NCI-H128 (cell line): ENCODE data around the gene FBXO44.
A peak's percentile ranks its signal among the peaks of the same experiment; 100 is the strongest.

Experiments used
- DNase-seq: peaks from one replicate; lab custom pipeline; 2025; ENCODE audit not compliant: unreplicated experiment; lab: John Stamatoyannopoulos, UW

Gene FBXO44

DNA sequence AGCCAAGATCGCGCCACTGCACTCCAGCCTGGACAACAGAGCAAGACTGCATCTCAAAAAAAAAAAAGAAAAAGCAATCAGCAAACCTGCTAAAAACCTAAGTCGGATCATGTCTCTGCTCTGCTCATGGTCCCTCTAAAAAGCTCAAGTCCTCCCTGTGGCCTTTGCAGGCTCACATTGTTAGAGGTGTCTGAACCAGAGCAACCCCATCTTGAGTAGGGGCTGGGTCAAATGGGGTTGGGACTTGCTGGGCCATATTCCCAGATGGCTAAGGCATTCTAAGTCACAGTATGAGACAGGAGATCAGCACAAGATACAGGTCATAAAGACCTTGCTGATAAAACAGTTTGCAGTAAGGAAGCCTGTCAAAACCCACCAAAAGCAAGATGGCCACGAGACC is 33.8 kb downstream of the FBXO44 start:
- DNase-seq: no peak

DNA sequence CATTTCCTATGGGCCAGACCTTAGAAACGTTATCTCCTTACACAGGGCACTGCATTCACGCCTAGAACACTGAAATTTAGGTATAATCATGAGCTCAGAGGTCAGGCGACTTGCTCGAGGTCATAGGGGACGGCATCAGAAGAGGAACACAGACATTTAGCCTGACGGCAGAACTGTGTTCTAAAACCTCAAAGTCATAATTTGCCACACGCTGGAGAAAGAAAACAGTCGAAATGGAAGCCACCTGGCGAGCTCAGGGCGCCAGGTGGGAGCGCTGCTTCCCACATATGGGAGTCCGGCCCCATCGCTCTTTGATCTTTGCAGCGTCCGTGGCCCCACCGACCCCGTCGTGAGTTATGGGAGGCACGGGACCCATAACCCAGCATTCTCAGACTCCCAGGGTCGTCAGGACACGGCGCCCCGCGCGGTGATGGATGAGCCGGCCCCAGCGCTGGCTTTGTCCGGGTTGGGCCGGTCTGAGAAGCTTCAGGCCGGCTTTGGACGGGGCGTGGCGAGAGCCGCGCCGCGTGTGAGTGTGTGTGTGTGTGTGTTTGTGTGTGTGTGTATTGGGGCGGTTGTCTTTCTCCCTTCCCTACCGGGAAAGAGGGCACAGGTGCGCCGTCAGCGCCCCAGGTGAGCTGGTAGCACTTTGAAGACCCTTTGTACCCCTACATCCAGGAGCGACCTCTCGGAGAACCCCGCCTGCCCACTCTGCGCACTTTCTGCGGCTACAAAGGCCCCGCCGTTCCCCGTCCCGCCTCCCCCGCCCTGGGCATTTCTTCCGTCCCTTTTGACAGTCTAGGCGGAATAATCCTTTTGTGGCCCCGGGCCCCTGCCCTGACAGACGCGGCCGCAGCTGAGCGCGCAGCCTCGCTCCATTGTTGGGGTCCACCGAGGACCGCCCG is 36.0 kb downstream of the FBXO44 start:
- DNase-seq: peak; percentile 32

DNA sequence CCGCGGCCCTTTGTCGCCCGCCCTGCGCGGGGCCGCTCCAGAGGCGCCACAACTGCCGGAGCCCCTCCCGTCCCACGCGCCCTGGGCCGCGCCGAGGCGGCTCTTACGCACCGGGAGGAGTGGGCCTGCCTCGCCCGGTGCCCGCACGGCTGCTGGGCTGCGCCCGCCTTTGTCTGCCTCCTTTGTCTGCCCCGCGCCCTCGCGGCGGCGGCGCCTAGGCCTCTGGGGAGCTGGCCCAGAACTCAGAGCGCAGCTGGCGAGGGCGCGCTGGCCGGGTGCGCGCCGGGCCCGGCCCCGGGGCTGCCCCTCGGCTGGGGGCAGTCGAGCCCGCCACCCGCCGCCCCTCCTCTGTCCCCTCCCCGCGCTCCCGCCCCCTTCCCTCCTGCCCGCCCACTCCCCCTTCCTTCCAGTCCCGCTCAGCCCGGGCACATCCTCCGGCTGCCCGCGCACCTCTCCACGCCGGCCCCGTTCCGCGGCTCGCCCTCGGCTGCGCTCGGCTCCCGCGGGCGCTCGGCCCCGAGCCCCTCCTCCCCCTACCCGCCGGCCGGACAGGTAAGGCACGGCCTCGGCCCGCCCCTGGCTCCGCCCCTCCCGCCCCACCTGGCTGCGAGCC is 36.7 kb downstream of the FBXO44 start, which contains the start of gene DRAXIN:
Gene DRAXIN (plus strand): TSS at position 409 of the 613 bp plus-strand sequence. CDS start 14,549 bp downstream, outside the sequence.
- peak; percentile 74 for DNase-seq

DNA sequence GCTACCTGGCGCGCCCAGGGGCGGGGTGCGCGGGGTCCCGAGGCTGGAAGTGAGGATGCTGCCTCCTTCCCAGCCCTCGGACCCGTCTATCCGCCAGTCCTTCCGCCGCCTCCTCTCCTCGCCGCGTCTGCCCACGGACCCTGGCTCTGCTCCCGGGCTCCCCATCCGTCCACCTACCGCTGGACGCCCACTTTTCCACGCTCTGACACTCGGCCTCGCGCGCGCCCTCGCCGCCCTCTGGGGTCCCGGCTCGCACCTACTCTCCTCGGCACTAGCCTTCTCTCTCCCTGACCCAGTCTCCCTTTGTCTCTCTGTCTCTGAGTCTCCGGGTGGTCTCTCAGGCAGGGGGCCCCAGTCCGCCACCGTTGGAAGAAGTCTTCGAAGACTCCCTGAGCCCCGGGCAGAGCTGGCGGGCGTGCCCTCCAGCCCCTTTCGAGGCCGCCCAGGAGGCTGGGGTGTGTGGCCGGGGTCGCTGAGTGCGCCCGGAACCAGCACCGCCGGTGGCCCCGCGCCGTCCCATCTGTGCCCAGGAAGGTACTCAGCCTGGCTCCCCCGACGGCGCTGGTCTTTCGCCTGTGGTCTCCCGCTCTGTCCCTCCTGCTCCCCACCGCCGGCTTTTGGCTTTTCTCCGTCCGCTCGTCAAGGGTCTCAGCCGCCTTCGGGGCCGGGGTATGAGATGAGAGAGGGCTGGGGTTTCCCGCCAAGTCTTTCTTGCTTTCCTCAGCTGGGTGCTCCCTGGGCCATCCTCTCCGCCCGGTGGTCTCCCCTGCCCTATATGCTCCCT is 37.4 kb downstream of the FBXO44 start:
- DNase-seq: no peak

DNA sequence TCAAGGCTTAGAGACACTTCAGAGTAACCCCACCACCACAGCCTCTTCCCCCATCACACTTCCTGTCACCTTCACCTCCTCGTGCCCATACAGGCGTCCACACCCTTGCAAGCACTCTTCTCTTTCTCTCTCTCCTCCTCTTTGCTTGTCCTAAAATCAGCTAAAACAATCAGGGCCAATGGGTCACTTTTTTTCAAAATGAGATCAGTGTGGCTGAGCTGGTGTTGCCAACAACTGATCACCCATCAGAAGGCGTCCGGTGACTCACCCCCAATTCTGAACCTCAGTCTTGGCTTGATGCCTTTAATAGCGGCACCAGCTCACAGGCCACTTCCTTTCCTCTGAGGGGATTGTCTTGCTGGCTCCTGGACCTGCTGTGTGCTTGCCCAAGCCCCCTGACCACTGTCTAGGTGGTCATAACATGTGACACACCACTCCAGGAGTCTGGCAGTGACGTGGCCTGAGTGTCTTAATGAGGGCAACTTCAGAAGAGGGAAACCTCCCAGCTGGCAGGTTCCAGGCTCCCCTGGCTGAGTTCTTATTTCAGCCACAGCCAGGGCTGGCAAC is 38.4 kb downstream of the FBXO44 start:
- no peak for DNase-seq

DNA sequence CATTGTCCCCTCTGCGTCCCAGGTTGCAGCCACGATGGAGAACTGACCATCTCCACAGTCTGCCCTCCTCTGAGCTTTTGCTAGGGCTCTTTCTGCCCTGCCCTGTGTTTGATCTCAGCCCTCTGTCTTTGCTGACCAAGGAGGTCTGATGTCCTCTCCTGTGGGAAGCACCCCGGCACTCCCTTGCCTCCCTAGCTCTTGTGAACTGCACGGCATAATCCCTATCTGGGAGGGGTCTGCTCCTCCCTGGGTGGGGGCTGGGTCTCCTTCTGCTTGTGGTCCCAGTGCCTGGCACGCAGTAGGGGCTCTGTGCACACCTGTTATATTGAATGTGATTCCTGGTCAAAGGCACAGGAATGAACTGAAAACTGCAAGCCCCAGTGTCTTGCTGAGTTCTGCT is 39.2 kb downstream of the FBXO44 start:
- DNase-seq: no peak

DNA sequence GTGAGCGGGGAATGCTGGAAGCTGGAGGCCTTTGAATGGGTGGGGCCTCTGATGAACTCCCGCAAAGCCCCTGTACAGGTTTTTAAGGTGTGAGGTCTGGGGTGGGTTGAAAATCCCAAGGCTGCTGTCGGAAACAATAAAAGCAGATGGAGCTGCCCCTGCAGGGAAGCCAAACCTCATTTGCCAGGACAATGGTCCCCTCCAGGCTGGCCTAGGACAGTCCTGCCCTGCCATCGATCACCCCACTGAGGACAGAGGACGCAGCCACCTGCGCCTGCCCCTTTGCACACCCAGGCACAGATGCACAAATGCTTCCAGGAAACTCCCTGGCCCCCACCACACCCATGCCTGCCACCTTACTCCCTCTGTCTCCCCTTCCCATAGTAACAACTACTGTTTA is 41.2 kb downstream of the FBXO44 start:
- no peak for DNase-seq

DNA sequence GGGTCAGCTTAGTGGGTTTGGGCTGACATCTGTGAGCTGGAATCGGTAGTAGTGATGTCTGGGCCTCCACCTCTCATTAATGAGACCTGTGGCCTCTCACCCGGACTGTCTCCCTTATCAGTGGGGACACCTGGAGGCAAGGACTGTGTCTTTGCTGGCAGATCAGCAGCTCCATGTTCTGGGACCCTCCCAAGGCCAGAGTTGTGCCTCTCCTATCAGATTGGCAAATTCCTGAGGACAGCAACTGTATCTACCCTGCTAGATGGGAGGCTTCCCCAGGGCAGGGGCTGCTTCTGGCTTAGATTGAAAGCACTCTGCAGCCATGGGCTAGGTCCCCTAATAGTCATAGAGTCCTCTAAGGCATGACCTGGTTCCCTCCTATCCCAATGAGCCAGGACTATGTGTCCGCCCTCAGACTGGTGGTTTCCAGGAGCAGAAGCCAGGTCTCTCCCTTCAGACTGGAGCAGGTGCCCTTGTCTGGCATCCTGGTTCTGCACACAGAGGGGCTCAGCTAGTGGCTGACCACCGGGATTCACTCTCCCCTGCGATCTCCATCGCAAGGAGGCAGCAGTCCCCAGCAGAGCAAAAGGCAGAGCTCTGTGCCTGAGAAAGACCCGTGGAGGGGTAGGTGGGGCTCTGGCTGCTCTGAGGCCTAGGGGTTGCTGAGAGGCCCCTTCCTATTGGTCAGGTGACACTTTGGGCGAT is 42.7 kb downstream of the FBXO44 start:
- no peak for DNase-seq

DNA sequence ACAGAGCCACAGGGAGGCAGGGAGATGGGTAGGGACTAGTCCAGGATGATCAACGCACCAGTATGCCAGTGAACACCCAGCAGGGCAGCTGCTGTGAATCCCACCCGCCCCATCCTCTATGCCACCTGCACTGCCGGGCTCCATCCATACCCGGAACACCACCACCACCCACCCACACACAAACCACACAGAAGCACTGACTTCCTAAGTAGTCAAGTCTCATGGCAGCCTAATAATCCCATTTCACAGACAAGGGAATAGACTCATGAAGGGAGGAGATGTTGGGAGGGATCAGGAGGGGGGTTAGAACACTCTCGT is 43.2 kb downstream of the FBXO44 start:
- DNase-seq: no peak

DNA sequence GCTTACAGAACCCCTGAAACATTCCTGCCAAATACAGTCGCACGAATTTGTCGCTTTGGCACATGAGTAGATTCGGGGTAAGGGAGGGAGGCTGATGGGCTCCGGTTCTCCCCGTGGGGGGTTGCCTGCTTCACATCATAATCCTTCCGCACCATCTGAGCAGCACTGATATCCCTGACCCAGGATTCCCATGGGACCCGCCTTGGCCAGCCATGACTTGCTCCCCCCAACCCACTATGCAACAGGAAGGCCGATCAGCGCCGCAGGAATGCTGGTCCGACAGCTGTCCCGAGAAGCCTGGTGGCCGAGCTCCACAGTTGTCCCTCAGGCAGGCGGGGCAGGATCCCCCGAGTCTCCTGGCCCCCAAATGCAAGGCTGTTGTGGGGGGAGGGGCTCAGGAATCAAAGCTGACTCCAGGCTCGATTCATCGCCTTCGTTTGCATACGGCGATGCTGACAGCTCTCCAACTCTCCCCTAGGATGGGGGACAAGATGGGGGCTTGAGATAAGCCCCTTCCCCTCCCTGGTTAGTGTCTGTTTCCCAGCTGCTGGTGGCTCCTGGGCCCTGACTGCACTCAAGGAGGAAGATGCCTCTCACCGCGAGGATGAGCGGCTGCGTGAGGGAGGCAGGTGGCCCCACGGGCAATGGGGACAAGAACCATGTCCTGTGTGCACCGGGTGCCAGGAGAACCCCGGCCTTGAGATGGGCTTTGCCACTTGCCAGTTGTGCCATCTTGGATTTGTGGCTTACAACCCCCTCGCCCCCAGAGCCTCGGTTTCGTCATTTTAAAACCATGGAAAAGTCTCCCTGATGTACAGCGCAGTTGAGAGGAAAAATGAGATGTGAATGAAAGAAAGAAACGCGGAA is 46.2 kb downstream of the FBXO44 start:
- DNase-seq: no peak

DNA sequence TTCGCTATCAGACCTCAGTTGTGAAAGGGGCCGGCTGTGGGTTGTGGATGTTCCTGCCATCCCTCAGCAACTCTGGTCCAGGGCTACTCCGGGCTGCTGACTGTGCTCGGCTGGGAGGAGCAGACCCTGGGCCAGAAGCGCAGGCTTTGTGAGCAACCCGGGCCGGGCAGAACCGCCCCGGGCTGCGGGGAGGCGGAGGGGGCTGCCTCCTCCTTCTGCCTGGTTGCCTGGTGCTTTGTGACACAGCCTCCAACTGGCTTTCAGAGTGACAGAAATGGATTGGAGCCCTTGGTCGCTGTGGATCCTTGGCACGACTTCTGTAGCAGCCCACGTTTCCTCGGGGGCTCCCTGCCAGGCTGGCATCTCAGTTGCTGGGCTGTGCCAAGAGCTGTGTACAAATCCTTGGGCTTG is 46.9 kb downstream of the FBXO44 start:
- no peak for DNase-seq

DNA sequence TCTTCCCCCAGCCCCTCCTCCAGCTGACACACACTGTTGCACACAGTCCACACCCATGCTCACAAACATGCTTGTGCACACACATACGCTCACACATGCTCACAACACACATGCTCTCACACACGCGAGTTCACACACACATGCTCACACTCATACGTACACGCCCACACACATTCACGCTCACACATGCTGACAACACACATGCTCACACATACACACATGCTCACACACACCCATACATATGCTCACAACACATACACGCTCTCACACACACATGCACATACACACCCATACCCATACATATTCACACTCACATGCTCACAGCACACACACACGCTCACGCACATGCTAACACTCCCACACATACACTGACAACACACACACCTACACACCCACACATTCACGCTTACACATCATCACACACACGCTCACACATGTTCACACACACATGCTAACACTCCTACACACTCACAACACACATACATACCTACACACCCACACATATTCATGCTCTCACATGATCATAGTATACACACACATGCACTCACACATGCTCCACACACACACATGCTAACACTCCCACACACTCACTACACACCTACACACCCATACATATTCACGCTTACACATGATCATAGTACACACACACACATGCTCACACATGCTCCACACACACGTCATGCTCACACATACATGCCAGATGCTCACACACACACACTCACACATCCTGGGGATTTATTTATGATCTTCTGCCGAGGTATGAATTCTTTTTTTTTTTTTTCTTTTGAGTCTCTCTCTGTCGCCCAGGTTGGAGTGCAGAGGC is 47.5 kb downstream of the FBXO44 start:
- DNase-seq: no peak

DNA sequence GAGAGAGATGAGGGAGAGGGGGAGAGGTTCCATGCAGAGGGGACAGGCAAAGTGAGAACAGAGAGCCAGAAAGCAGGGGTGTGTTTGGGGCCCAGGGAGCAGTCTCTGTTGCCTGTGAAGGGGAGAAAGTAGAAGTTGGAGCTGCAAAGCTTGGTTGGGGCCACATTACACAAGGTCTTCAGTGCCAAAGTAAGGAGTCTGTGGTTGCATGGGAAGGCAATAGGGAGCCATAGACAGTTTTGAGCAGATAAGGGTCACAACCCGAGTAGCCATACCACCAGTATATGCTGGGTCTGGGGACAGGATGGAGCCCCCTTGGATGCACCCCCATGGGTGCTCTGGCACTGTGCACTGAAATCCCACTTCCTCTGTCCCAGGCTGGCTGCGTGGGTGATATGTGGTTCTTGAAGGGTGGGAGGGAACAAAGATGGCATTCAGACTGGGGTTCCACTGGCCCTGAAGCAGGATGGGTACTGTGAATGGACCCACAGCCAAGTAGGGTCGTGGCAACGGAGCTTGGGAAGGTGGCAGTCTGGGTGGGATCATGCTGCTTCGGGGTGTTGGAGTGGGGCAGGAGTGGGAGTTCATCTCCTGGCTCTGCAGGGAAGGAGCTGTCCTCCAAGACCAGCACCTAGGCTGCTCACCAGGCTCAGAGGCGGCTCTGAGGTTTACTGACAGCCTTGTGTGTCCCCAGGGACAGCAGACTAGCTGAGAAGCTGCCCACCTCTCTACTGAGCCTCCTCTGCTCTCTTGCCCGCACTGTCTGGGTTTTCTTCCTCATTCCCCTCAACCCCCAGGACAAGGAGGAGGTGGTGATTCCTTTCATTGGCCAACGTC is 48.9 kb downstream of the FBXO44 start:
- no peak for DNase-seq

DNA sequence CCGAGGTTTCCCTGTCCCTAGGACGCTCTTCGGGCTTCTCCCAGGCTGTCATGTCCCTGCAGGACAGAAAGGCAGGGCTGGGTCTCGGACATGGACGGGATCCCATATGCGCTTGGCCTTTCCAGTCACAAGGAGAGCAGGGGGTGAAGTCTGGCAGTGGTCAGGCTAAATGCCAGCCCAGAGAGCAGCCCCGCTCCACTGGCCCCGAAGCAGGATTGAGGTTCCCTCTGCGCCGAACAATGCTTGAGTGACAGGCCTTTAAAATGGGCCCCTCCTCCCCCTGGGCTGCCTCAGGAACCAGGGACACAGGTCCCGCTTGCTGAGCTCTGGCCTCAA is 49.5 kb downstream of the FBXO44 start:
- DNase-seq: no peak

DNA sequence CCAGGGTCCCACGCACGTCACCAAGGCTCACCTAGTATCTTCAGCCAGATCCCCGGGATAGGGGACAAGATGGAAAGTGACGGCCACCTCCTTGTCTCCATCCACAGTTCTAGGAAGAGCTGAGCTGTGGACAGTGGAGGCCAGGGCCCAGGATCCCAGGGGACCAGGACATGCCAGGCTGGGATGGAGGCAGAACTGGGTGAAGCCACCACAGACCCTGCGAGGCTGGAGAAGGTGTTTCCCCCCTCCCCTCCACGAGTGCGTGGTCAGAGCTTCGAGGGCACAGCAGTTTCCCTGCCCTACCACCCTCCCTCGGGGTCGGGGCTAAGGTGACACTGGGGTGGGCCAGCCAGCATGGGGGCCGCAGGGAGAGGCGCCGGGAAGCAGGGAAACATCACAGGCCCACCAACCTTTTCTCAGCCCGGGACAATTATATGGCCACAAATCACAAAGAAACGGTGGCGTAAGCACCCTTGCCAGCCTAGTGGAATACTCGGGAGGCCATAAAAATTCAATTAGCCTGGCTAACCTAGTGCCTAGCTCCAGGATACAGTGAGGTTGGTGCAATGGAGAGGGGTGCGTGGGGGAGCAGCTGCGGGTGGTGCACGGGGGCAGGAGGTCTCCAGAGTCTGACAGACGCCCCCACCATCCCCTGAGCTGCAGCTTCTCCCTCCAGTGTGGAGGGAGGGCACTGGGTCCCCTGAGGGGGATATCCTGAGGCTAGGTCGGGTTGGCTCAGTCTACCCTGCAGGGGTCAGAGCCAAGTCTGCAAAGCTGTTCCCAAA is 50.2 kb downstream of the FBXO44 start:
- no peak for DNase-seq

DNA sequence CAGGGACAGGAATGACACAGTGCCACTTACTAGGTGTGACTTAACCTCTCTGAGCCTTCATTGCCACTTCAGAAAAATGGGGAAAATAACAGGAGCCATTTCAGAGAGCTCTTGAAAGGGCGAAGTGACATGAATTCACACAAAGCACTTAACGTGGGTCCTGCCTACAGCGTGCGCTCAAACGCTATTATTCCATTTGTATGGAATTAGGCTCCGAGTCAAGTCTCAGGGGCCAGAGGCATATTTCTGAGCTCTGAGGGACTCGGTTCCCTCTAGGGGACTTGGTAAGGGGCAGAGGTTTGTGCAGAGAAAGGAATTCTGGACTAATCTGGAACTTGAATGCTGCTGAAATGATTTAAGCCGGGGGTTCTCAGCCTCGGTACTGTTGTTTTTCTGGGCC is 50.9 kb downstream of the FBXO44 start:
- DNase-seq: no peak

DNA sequence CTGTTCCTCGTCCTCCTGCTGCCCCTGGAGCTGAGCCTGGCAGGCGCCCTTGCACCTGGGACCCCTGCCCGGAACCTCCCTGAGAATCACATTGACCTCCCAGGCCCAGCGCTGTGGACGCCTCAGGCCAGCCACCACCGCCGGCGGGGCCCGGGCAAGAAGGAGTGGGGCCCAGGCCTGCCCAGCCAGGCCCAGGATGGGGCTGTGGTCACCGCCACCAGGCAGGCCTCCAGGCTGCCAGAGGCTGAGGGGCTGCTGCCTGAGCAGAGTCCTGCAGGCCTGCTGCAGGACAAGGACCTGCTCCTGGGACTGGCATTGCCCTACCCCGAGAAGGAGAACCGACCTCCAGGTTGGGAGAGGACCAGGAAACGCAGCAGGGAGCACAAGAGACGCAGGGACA is 51.6 kb downstream of the FBXO44 start:
- DNase-seq: no peak
